ENCODE data around the gene STYXL1.

The STYXL1 gene

GRCh38 chr7:75960372-75960771 lies 87.4 kb downstream of the STYXL1 start:
- no peak for DNase-seq (ENCODE audit: low read depth in 1 of 2, low spot score in 1 of 2)

DNA sequence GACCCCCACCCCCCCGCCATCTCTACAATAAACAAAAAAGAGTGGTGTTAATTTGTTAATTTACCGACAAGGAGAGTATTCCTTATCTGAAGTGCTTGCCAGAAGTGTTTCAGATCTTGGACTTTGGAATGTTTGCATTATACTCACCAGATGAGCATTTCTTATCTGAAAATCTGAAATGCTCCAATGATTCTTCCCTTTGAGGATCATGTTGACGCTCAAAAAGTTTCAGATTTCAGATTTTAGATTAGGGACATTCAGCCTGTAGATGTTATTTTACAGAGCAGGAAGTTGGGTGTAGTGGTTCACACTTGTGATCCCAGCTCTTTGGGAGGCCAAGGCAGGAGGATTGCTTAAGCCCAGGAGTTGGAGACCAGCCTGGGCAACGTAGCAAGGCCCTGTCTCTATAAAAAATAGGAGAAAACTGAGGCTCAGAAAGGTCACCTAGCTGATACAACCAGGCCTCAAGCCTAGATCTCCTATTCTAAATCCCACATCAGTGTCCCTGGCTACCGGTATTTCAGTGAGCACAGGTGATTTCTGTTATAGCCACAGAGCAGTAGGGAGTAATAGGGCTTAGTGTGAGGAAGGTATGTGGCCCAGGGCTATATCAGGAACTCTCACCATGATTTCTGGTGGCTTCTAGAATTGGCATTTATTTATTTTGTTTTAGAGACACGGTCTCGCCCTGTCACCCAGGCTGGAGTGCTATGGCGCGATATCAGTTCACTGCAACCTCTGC lies 88.8 kb downstream of the STYXL1 start:
- no peak for DNase-seq (ENCODE audit: low read depth in 1 of 2, low spot score in 1 of 2)

DNA sequence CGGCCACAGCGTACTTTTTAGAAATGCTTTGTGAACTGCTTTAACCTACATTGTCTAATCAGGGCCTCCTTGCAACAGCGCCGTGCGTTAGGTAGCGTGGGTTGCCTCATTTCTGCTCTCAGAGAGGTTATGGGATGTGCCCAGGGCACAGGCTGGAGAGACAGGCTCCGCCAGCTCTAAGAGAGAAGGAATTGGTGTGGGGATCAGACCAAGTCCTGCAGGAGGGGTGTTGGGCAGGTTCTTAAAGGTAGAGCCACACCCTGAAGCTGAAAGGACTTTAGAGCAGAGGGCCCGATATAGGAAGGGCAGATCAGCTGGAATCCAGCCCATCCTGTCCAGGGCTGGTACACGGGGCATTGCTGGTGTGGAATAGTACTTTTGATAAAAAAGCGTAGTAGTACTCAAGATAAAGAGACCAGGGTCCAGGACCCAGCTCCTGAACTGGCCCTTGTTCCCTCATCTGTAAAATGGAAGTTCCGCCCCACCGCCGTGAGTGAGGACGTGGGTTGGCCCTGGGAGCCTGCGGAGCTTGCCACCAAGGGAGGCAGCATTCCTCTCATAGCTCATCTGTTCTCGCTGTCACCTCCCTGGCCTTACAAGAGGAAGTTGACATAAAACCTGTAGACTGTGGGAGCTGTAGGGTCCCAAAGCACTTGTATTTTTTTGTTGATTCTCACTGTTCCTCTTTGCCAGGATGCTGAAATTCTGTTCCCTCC lies 90.6 kb downstream of the STYXL1 start:
- no peak for DNase-seq (ENCODE audit: low read depth in 1 of 2, low spot score in 1 of 2)

GRCh38 chr7:75955331-75955955 lies 92.4 kb downstream of the STYXL1 start:
- no peak for DNase-seq (ENCODE audit: low read depth in 1 of 2, low spot score in 1 of 2)

GRCh38 chr7:75953931-75954330 lies 93.9 kb downstream of the STYXL1 start:
- DNase-seq (ENCODE audit: low read depth in 1 of 2, low spot score in 1 of 2): no peak

- no peak for DNase-seq (ENCODE audit: low read depth in 1 of 2, low spot score in 1 of 2)
These were observed 94.4 kb downstream of the STYXL1 start for GRCh38 chr7:75953431-75953830.

DNA sequence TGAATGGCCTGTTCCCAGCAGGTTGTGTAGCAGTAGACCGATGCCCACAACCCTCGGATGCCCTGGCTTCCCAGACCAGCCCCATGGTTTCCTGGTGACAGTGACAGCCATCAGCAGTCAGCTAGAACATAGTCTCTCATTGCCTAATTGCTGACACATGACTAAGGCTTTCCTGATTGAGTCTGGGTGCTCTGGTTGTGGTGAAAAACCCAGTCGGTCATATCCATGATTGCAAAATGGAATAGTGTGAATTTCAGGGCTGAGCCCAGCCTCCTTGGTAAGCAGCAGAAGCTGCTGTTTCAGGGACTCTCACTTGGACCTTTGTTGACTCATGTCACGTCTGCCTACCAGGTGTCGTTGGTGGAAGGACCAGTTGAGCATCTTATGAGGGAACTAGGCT lies 96.3 kb downstream of the STYXL1 start:
- no peak for DNase-seq (ENCODE audit: low read depth in 1 of 2, low spot score in 1 of 2)

DNA sequence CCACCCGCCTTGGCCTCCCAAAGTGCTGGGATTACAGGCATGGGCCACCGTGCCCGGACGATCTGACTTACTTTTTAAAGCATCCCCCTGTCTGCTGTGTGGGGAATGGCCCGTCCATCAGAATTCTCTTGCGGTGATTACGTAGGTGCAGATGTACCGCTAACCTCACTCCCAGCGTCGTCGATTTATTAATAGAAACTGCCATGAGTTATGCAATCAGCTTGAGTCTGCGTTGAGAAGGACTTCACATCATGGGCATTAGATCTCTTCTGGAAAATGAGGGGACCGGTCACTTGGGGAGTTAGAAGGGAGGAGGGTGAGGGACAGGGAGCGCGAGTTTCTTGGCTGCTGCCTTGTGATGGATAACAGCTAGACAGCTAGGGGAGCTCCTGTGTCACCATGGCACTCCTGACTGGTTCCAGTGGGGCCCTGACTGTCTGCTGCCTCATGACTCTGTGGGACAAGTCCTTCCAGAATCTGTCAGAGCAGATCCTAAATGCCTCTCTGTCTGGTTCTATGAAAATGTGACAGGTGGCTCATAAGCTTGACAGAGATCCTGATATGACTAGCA lies 97.6 kb downstream of the STYXL1 start:
- DNase-seq (ENCODE audit: low read depth in 1 of 2, low spot score in 1 of 2): no peak

- no peak for DNase-seq (ENCODE audit: low read depth in 1 of 2, low spot score in 1 of 2)
These were observed 99.6 kb downstream of the STYXL1 start for GRCh38 chr7:75948179-75948578.
